Heart left ventricle (tissue), 13 donors: ENCODE measurements around the gene EML6.

Experiments used
- CTCF ChIP-seq, 12 donors: fragments of 200-600 bp; sonication (generic) in 4 of 12; IDR thresholded peaks; one replicate each; pipeline versions ENCODE4 v1.5.0 to v1.8.0; 2018 to 2022; ENCODE audit warnings: antibody characterized with exemption in 12 of 12, mild to moderate bottlenecking in 5 of 12
- POLR2A ChIP-seq, 2 donors: fragments of 450-650 bp; IDR thresholded peaks; one replicate each; pipeline ENCODE4 v1.6.1; 2017; ENCODE audit warnings: antibody characterized with exemption in 2 of 2, mild to moderate bottlenecking in 2 of 2, moderate library complexity in 2 of 2
- donor health status: ischemic (EF 13 %, LVEDD 7.1; RV severe dilation, severe dysfunction).
- donor health status: DM: no; HTN: yes; CAD: no.
- donor health status: DM: no; HTN: no; CAD: no.
- donor health status: ischemic (EF 25% LVEDD 6.9; RV normal size, moderate dysfunction).
- donor health status: ischemic (EF 25% LVEDD 5.7; RV mildly dilated, moderate dysfunction).
- donor health status: ischemic (EF 35%, LVEDD 5.7; RV mildly dilated, moderate dysfunction).
- donor health status: nonischemic (EF 11% LVEDD 7.7; RV severe dilation, severe dysfunction).
- donor health status: DM: yes; HTN: yes; CAD: no.
- donor health status: PGD.
- donor health status: ischemic (EF 29% LVEDD 5.4; RV normal size, mild dysfunction).
- donor health status: nonischemic (EF 23%, LVEDD 6.1; RV moderate dilation, normal function).

- TF ChIP-seq CTCF (IDR thresholded peaks at IDR 0.05) (no peak), POLR2A (IDR thresholded peaks at IDR 0.05) (no peak)
Observed at GRCh38 chr2:54773838-54774237, 50.4 kb downstream of the EML6 start.
